ENCODE measurements around the gene TAF3. TPM values are rescaled to one million over a fixed set of nuclear protein-coding genes. Genes with fewer than 3 reads are reported as not detected.
"Not testable (repeated sequence)": the region's sequence is repeated elsewhere in the genome, so short reads cannot be mapped to it uniquely, and the experiment has no call there.

TAF3 gene
- total RNA-seq = 2.2 and 2.3 TPM in 2 replicates

- DNase-seq (ENCODE audit: low read depth) = peak; percentile 84
- peak within 1 kb of the TSS; percentile 91 for H3K4me3 ChIP-seq (ENCODE audit: low read depth, low read length)
- no peak for TF ChIP-seq CTCF (IDR thresholded peaks at IDR 0.05; ENCODE audit: insufficient read depth, low read depth, low read length)
Observed at GRCh38 chr10:7818295-7819120, at the start of gene TAF3. Gene TAF3, plus strand, starts transcription at chr10:7818505. Its CDS starts 205 bp downstream, at chr10:7818710.

- DNase-seq (ENCODE audit: low read depth) = no peak
- TF ChIP-seq CTCF (IDR thresholded peaks at IDR 0.05; ENCODE audit: insufficient read depth, low read depth, low read length) = no peak
- no peak overlapping the region for H3K4me3 ChIP-seq (ENCODE audit: low read depth, low read length)
Observed at GRCh38 chr10:7773845-7774801, 44.2 kb upstream of the TAF3 start.

GRCh38 chr10:7776777-7777176 is 41.5 kb upstream of the TAF3 start:
- no peak overlapping the region for H3K4me3 ChIP-seq (ENCODE audit: low read depth, low read length)
- no peak for DNase-seq (ENCODE audit: low read depth)

GRCh38 chr10:7782194-7782593 is 36.1 kb upstream of the TAF3 start:
- not testable (repeated sequence) for DNase-seq (ENCODE audit: low read depth); H3K4me3 ChIP-seq (ENCODE audit: low read depth, low read length)

More at GRCh38 chr10:7776777-7777176, 41.5 kb upstream of the TAF3 start:
- TF ChIP-seq CTCF (IDR thresholded peaks at IDR 0.05; ENCODE audit: insufficient read depth, low read depth, low read length) = no peak

GRCh38 chr10:7786430-7786829 is 31.9 kb upstream of the TAF3 start:
- no peak for TF ChIP-seq CTCF (IDR thresholded peaks at IDR 0.05; ENCODE audit: insufficient read depth, low read depth, low read length)
- peak overlapping the region; percentile 94 for H3K4me3 ChIP-seq (ENCODE audit: low read depth, low read length)

GRCh38 chr10:7787150-7787856 is 31.0 kb upstream of the TAF3 start:
- peak; percentile 15 for DNase-seq (ENCODE audit: low read depth)
- no peak for TF ChIP-seq CTCF (IDR thresholded peaks at IDR 0.05; ENCODE audit: insufficient read depth, low read depth, low read length)
- H3K4me3 ChIP-seq (ENCODE audit: low read depth, low read length) = peak overlapping the region; percentile 94

More at GRCh38 chr10:7786430-7786829, 31.9 kb upstream of the TAF3 start:
- DNase-seq (ENCODE audit: low read depth) = no peak

All from fibroblast of villous mesenchyme (primary cell).